Mononuclear cell (primary cell): ENCODE measurements around the gene TIMM22. TPM values are rescaled to one million over a fixed set of nuclear protein-coding genes. Genes with fewer than 3 reads are reported as not detected.
"Not testable (repeated sequence)": the region's sequence is repeated elsewhere in the genome, so short reads cannot be mapped to it uniquely, and the experiment has no call there.

Experiments used
- H3K27me3 ChIP-seq: 2 replicates; pipeline ENCODE4 v1.6.0; 2011; ENCODE audit warnings: low read length, control low read depth; ENCODE audit not compliant: insufficient read depth
- H3K4me1 ChIP-seq: 2 replicates; pipeline ENCODE4 v1.5.1; 2011; ENCODE audit warnings: mild to moderate bottlenecking, low read length, control low read depth; ENCODE audit not compliant: insufficient read depth
- H3K4me3 ChIP-seq: 2 replicates; pipeline ENCODE4 v1.5.1; 2011; ENCODE audit warnings: mild to moderate bottlenecking, low read length, moderate library complexity
- H3K9me3 ChIP-seq: 2 replicates; pipeline ENCODE4 v1.5.1; 2011; ENCODE audit warnings: low read depth, mild to moderate bottlenecking, control low read depth, low read length
- total RNA-seq: library from RNA; depleted of rRNA; stranded (reverse); fragments of >200 nt; gene quantifications from one replicate; pipeline ENCODE4 v1.2.3, GENCODE V29; 2012

TIMM22 gene
- total RNA-seq, 1 donor = 9.4 TPM

DNA sequence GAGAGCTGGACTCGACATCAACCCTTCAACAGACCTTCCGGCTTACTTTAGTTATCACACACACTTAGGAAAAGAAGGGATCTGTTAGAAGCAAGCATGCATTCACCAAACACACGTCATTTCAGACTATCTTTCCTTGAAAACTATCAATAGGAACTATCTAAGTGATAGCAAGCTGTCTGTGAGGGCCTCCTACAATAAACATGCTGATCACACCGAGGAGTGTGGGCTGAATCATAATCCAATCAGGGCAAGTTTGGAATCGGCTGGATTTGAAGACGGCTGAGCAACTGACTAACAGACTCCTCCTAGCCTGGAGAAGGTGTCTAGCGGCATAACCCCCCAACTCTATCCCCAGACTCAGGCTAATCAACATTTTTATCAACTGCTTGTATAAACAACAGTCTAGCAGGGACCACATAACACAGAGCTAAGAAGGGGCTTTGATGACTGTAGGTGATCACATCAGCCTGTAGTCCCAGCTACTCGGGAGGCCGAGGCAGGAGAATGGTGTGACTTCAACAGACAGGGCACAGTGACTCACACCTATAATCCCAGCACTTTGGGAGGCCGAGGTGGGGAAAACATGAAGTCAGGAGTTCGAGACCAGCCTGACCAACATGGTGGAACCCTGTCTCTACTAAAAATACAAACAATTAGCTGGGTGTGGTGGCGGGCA lies 31.5 kb upstream of the TIMM22 start:
- Histone ChIP-seq H3K9me3 (no peaks in the 10 kb centered on the region), H3K4me1 (no peaks in the 10 kb centered on the region), H3K27me3 (peaks cover 11% of the 10 kb centered on the region), H3K4me3 (no peak overlapping the region)

- no peaks in the 10 kb centered on the region for H3K4me1 ChIP-seq
Measured at GRCh38 chr17:967122-967521, 29.8 kb upstream of the TIMM22 start.

GRCh38 chr17:968812-969730 lies 27.9 kb upstream of the TIMM22 start:
- no peaks in the 10 kb centered on the region for H3K9me3 ChIP-seq

More at GRCh38 chr17:967122-967521, 29.8 kb upstream of the TIMM22 start:
- H3K9me3 ChIP-seq = no peaks in the 10 kb centered on the region
- H3K27me3 ChIP-seq = peaks cover 11% of the 10 kb centered on the region
- H3K4me3 ChIP-seq = no peak overlapping the region

DNA sequence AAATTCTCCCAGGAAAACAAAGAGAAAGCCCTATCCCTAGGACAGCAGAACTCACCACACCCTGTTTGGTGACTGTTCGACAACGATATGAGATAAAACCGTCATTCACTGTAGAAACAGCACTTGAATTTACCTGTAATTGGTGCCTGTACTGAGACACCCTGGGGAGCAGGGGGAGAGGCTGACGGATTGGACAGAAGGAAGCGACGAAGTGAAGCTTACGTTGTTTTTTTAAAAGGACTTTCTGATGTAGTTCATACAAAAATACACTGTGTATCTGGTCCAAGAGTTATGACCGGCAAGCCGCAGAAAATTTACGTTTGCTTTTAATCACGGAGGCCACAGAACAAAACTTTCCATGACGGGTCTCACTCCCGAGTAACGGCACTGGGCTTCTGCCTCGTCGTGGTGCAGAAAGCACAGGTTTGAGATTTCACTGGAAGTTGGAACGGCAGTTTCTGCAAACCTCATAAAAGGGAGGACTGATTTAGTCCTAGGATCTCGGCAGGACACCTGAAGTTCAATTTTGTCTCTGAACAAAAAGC lies 27.0 kb upstream of the TIMM22 start:
- Histone ChIP-seq H3K27me3 (peaks cover 11% of the 10 kb centered on the region), H3K9me3 (no peaks in the 10 kb centered on the region), H3K4me1 (no peaks in the 10 kb centered on the region), H3K4me3 (no peak overlapping the region)

More at GRCh38 chr17:968812-969730, 27.9 kb upstream of the TIMM22 start:
- no peak overlapping the region for H3K4me3 ChIP-seq
- peaks cover 11% of the 10 kb centered on the region for H3K27me3 ChIP-seq
- H3K4me1 ChIP-seq = no peaks in the 10 kb centered on the region

DNA sequence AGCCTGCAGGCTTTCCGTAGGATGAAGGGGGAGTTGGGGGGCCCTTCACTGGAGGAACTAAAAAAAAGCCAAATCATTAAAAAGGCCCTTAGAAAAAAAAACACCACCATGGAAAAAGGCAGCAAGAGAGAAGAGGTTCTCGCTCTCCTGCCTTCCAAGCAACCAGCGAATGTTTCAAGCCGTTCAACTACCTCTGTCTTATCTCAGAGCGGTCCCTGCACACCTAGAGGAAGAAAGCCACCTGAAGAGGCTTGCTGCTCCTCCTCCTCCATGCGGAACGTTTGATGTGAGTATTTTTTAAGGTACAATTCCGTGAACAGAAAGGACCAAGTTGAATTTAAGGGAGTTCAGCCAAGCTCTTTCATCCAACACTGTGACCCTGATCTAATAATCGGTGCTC lies 26.6 kb upstream of the TIMM22 start:
- Histone ChIP-seq H3K9me3 (no peaks in the 10 kb centered on the region), H3K27me3 (peaks cover 16% of the 10 kb centered on the region), H3K4me1 (no peaks in the 10 kb centered on the region), H3K4me3 (no peak overlapping the region)

GRCh38 chr17:971861-972260 lies 25.1 kb upstream of the TIMM22 start:
- not testable (repeated sequence) for H3K4me1 ChIP-seq, H3K4me3 ChIP-seq, H3K9me3 ChIP-seq
- H3K27me3 ChIP-seq = peaks cover 31% of the 10 kb centered on the region

GRCh38 chr17:973053-973452 lies 23.9 kb upstream of the TIMM22 start:
- Histone ChIP-seq H3K4me1 (peaks cover under 1% of the 10 kb centered on the region), H3K4me3 (no peak overlapping the region), H3K9me3 (no peaks in the 10 kb centered on the region), H3K27me3 (peaks cover 43% of the 10 kb centered on the region)

DNA sequence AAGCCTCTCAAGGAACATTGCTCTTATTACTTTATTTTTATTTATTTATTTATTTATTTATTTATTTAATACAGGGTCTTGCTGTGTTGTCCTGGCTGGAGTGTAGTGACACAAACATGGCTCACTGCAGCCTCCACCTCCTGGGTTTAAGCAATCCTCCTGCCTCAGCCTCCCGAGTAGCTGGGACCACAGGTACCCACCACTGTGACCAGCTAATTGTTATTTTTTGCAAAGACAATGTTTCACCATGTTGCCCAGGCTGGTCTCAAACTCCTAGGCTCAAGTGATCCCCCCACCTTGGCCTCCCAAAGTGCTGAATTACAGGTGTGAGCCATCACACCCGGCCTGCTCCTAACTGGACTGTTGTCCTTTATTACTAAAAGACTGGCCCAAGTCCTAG lies 22.2 kb upstream of the TIMM22 start:
- H3K27me3 ChIP-seq = peaks cover 43% of the 10 kb centered on the region
- H3K9me3 ChIP-seq, H3K4me3 ChIP-seq, H3K4me1 ChIP-seq: not testable (repeated sequence)

DNA sequence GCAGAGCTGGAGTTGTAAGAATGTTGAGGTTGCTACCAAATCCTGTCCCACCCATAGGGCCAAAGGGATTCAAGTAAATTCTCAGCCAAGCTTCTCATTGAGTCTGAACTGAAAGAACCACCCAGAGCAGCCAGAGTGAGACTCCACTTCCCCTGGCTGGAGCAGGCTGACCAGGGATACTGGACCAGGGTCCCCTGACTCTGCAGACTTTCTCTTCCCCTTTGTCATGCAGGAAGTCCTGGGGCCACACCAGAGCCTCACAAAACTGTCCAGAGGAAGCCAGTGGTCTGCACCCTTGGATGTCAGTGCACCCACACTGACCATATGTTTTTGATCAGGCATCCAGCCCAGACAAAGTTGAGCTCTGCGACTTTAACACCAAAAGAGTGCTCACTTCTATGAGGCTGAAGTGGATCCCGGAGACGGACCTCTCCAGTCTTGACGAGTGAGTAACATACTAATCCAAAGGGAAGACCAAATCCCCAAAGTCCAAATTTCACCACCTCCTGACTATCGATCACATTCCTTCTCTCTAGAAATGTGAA lies 21.5 kb upstream of the TIMM22 start:
- peaks cover 38% of the 10 kb centered on the region for H3K27me3 ChIP-seq
- H3K9me3 ChIP-seq = no peaks in the 10 kb centered on the region
- peaks cover 14% of the 10 kb centered on the region for H3K4me1 ChIP-seq
- no peak overlapping the region for H3K4me3 ChIP-seq

- Histone ChIP-seq H3K4me3 (no peak overlapping the region), H3K9me3 (no peaks in the 10 kb centered on the region), H3K4me1 (peaks cover 20% of the 10 kb centered on the region), H3K27me3 (peaks cover 38% of the 10 kb centered on the region)
Measured at GRCh38 chr17:976312-976711, 20.6 kb upstream of the TIMM22 start.

DNA sequence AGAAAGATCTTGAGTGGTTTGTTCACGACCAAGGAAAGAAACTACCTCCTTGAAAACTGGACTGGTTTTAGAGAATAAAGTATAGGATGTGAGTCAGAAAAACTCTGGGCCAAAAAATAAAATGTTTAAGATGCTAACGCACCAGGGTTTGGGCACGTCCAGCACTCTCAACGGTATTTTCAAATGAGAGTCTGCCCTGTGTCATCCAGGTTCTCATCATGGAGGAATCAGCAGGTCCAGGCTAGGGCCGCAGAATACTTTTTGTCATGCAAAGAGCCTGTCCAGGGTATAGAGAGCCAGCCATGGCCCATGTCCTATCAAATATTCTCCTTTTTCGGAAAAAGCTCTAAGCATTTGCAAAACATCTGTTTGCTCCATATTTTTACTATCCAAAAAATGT lies 19.8 kb upstream of the TIMM22 start:
- H3K27me3 ChIP-seq = peaks cover 38% of the 10 kb centered on the region
- H3K9me3 ChIP-seq = no peaks in the 10 kb centered on the region
- peaks cover 20% of the 10 kb centered on the region for H3K4me1 ChIP-seq
- no peak overlapping the region for H3K4me3 ChIP-seq

DNA sequence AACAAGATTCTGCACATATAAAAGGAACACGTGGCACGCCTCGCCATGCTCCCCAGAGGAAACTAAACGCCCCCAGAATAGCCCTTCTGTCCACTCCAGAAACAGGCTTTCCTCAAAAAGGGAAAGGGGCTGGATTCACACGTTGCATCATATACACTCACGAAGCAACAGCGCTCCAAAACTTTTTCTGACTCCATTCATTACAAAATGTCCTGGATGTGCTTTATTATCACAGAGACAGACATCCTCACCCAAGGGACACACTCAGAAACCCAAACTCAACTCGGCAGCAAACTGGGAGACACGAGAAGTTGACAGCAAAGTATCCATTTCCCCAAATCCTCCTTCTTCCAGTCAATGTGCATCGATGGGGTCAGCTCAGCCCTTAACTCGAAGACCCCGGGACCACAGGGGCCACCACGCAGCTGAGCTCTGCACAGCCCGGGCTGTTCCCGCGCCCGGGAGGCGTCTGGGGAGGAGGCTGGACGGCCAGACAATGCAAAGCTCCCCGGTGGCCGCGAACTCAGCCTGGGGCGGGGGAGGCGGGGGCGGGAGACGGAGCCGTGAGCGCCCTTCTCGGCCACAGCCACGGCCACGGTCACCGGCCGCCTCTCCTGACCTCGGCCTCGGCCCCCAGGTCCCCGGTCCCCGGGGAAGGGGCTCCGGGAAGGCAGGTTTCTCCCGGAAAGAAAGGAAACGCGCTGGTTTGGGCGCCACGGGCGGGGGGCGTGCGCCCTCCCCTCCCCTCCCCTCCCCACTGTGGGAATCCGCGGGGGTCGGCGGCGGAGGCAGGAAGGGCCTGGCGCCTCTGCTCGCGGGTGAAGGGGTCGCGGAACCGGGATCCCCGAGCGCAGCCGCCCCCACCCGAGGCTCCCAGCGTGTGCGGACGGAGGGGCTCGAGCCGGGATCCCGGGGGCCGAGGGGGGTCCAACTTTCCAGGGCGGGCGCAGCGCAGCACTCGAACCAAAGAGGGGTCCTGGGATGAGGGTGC lies 18.5 kb upstream of the TIMM22 start:
- Histone ChIP-seq H3K4me3 (no peak overlapping the region), H3K4me1 (peaks cover 20% of the 10 kb centered on the region), H3K9me3 (no peaks in the 10 kb centered on the region), H3K27me3 (peaks cover 38% of the 10 kb centered on the region)

GRCh38 chr17:979212-979538 lies 17.8 kb upstream of the TIMM22 start:
- Histone ChIP-seq H3K9me3 (no peaks in the 10 kb centered on the region), H3K4me1 (peaks cover 20% of the 10 kb centered on the region), H3K27me3 (peaks cover 38% of the 10 kb centered on the region), H3K4me3 (no peak overlapping the region)
